LHCN-M2 (cell line): ENCODE results near the gene L3MBTL4. TPM values are rescaled to one million over a fixed set of nuclear protein-coding genes. Genes with fewer than 3 reads are reported as not detected.

ENCODE experiments used
- DNase-seq: peaks from one replicate; pipeline ENCODE4 v3.0.0-alpha.2; 2012; ENCODE audit warnings: low read depth
- total RNA-seq: library from RNA; depleted of rRNA; stranded (reverse); fragments of >200 nt; gene quantifications from 2 replicates; pipeline ENCODE4 v1.2.3, GENCODE V29; 2014

The L3MBTL4 gene
- total RNA-seq, 1 experiment from 2014 or later = not detected

DNA sequence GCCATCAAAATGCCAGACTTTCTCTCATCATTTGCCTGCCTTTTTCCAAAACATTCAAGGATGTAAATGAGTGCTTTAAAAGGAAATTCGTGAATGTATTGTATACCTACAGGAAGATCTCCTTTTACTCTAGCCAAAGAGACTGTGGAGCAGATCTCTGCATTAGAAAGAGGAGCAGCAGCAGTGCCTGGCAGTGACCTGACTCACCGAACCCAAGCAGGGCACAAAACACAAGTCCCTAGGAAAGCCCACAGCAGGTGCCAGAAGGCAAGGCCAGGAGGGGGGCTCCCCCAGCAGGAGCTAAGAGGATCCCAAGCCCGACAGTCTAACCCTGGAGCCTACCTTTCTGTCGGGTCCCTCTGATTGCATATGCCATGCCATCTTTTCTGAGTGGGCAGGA, 47.9 kb downstream of the L3MBTL4 start:
- no peak for DNase-seq

DNA sequence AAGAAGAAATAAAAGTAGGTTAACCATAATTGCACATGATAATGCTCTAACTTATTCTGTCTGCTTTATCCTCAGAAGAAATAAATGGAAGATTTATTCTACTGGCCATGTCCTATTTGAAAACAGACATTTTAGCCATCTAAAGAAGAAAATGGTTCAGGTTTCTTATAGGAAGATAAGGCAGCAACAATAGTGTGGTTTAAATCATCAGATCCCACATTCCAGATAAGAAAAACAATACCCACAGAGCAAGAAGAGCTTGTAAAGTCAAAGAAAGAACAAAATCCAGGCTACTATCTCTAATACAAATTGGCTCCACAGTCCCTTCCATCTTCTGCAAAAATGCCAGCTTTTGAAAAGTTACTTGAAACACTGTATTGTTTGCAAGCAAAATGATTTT, 49.3 kb downstream of the L3MBTL4 start:
- DNase-seq = no peak

DNA sequence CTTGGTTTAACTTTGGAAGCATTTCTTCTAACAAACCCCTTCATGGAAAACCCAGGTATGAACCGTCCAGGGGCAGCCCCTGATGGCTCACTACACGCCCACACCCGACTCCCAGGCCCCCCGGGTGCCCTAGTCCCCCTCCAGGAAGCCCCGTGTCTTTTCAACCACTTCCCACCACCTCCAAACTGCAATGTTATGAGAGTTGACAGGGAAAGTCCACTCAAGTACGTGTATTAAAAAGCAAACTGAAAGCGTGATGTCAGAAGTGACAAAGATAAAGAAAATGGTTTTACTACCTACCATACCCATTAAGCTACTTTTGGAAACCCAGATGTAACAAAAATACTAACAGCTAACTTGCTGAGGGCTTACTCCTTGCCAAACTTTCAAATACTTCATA, 51.5 kb downstream of the L3MBTL4 start:
- DNase-seq = no peak

DNA sequence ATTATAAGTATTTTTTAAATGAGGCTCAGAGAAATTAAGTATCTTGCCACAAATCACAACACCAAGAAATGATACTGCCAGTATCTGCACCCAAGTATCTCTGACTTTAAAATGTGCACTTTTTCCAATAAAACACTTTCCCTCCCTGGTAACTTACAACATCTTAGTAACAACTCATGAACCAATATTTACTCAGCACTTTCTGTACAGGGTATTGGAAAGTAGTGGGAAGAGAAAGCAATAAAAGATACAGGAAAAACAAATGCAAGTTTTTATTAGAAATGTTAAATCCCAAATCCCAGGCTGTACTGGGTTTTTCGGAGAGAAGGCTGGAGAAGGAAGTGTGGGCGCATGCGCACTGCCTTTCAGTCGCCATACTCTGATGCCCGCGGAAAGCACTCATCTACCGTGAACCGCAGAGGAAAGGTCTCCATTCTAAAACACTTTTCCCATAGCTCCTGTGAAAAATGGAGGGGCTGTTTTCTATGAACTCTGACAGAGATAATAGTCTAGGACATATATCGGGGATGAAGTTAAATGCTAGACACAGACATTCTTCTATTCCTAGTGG, 52.1 kb downstream of the L3MBTL4 start:
- no peak for DNase-seq

DNA sequence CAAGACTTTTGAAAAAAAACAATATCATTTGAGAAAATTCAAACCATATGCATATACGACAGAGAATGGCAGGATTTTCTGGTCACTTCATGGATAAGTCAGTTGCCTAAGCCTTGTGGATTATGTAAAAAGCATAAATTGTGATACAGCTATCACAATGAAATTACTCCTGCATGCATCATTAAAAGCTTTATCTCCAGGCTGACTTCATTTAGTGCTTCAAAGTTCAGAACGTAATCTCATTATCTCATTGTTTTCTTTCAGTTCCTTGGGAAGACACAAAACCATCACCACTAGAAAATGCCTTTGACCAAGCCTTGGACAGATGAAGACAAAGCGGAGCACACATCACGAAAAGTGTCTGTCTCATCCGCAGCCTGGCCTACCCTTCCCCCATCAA, 57.0 kb downstream of the L3MBTL4 start:
- no peak for DNase-seq

DNA sequence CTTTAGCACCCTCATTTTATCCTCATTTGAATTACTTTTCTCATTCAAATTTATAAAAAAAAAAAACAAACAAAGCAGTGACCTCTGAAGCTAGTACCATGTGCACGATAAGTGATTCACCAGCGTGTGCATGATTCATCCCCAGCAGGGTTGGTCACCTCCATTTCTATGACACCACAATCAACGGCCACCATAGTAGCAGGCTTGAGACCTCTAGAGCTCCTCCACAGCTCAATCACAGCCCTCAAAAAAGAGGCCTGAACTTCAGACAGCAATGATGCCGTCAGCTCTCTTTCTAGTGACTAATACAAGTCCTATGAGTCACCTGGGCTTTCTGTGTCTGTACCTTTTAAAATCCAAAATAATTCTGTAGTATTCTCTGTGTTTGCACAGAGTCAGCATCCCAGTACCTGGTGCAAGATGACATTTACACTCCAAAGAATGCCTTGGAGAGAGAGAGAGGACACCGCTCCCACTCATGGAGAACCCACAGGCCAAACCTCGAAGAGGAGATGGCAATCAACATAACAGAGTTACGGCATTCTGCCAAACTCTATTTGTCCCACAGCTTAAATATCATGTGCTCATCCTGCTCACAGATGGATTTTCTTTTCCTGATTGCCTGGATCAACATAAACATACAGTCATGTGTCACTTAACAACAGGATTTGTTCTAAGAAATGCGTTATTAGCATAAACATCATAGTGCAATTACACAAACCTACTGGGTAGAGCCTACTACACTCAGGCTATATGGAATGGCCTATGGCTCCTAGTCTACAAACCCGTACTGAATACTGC, 58.7 kb downstream of the L3MBTL4 start:
- no peak for DNase-seq

DNA sequence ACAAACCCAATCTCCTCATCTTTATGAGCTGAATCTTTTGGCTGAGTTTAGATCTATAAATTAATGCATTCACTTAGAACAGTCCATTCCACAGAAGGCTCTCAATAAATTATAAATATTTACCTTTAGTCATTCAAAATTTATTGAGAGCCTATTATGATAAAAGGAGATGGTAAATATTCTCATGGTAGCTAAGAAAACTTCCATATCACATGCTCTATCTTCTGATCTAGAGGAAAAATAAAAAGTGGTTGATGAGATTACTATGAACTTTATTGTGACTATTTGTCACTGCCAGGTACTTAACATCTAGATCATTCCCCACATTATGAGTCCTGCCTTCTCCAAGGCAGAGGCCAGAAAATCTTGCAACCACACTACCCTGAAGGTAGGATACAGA, 62.4 kb downstream of the L3MBTL4 start:
- no peak for DNase-seq

DNA sequence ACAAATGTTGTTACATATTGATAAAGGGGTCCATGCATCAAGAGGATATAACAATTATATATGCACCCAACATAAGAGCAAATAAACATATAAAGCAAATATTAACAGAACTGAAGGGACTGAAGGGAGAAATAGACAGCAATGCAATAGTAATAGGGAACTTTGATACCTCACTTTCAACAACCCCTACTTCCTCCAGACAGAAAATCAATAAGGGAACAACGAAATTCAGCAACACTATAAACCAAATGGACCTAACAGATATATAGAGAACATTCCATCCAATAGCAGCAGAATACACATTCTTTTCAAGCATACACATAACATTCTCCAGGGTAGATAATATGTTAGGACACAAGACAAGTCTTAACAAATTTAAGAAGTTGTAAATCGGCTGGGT, 71.7 kb downstream of the L3MBTL4 start:
- no peak for DNase-seq

DNA sequence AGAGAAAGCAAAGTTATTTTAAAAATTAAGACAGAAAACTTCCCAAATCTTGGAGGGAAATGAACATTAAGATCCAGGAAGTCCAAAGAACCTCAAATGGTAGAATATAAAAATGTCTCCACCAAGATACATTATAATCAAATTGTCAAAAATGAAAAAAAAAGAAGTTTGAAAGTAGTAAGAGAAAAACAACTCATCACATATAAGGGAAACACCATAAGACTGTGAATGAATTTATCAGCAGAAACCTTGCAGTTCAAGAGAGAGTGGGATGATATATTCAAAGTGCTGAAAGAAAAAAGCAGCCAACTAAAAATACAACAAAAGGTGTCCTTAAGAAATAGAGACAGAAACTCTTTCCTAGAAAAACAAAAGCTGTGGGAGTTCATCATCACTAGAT, 73.0 kb downstream of the L3MBTL4 start:
- no peak for DNase-seq

DNA sequence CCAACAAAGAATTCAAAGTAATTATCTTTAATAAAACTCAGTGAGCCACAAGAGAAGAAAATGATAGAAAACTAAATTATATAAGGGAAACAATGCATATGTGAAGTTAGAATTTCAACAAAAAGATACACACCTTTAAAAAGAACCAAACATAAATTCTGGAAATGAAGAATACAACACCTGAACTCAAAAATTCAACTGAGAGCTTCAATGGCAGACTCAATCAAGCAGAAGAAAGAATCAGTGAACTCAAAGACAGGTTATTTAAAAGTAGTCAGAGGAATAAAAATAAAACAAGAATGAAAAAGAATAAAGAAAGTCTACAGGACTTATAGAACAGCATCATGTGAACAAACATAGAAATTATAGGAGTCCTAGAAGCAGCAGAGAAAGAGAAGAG, 73.4 kb downstream of the L3MBTL4 start:
- no peak for DNase-seq

DNA sequence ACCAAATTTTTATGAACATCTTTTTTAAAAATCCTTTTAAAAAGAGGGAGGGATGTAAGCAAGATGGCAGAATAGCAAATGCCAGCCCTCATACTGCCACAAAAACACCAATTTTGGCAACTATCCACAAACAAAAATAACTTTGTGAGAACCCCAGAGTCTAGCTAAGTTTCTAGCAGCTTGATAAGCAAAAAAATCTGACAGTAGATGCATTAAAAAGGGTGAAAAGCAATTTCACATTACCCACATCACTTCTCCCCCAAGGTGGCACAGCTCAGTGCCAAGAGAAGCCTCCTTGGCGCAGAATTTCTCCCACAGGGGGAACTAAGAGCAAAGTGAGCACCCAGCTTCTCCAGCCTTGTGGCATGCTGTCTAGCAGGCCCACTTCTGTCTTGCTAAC, 74.6 kb downstream of the L3MBTL4 start:
- no peak for DNase-seq

DNA sequence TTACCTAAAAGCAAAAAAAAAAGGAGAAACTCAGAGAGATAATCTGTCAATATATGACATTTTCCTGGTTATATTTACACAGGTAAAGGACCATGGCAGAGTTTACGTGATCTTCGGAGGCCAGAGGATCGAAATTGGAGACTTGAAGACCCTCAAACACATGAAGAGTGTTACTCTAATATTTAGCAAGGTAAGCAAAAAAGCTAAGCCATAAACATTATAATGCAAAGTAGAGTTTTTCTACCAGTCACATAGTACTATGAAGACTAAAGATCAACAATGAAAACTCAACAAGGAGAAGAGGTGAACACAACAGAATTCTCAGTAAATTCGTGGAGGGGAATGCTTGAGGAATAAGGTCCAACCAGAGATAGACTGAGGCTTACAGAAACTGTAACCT, 78.5 kb downstream of the L3MBTL4 start:
- no peak for DNase-seq

DNA sequence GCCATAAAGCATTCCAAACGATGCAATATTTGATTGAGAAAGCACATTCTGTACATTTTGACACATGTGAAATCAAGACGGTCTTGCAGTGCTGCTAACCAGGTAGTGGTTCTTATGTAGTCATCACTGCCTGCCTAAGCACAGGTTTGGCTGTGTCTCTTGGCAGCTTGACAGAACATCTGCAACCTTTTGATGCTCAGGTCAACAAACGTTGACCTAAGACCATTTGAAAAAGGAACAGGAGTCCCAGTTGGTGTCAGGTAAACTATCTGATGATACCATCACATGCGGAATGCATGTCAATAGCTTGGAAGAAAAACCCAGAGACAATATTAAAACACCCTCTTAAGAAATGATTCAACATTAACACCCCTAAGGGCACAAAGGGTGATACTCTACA, 80.7 kb downstream of the L3MBTL4 start:
- DNase-seq = no peak

DNA sequence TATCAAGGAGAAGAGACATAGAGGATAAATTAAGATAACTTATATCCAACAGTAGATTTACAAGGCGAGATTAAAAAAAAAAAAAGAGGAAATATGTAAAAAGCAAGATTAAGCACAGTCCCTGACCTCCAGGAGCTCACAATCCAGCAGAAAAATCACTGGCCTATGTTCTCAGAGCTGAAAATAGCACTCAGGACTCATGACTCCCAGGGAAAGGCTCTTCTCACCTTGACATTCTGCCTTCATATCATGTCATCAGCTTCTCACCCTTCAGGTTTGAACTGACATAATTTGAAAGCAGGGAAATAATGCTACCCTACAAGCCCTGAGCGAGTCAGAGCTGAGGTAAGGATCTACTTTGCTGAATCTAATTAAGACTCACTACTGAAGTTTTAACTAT, 82.8 kb downstream of the L3MBTL4 start:
- no peak for DNase-seq

DNA sequence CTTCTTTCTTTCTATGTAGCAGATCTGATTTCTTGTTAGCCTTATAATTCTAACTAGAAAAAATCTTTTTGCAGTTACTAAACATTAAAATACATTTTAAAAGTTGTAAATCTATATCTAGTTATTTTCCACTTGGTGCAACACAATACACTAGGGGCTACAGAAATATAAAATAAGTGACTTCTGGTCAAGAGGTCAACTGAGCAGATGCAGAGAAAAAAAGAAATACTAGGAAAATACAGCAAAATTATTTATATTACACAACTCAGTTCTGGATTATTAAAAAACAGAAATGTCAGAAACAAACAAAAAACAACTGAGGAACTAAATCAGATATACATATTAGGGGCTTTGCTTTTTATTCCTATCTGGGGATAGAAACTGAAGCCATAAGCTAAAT, 83.9 kb downstream of the L3MBTL4 start:
- DNase-seq = no peak

DNA sequence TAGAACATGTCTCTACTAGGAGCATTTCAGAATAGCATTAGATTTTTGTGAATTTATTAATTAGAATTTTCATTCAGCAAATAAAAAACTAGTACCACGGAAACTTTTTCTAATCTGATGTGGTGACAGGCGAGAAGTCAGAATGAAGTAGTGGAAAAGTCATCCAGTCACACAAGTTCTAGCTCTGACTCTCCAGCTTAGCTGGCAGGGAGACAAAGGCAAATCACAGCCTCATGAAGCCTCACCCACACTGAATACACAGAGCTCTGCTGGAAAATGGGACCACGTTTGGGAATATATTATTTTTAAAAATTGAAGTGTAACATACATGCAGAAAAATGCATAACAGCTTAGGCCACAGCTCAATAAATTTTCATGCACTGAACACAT, 86.1 kb downstream of the L3MBTL4 start:
- DNase-seq = no peak

DNA sequence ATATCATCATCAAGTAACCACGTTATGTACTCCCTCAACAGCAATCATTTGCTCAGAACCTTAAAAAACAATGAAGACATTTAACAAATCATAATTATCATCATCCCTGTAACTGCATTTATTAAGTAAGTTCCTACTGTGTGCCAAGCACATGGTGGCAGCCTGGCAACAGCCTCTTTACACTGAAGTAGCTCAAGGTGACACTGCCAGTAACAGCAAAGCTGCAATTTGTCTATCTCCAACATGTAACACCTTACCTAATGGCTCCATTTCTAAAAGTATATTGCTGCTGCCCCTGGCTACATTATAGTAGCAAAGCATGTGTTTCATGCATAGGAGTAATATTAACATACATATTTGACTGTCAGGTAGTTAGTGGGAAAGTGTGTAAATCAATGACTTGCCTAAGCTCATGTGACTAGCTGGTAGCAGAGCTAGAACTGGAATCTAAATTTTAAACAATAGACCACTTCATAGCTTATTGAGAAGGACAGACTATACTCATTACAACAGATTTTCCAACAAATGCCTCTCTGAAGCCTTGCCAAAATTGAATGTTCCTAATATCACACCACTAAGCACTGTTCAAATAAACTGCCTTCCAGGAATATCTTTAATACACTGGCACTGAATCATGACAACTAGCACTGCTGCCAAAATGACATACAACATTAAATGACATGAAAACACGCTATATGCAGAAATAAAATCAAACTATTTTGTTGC, 86.7 kb downstream of the L3MBTL4 start:
- no peak for DNase-seq

DNA sequence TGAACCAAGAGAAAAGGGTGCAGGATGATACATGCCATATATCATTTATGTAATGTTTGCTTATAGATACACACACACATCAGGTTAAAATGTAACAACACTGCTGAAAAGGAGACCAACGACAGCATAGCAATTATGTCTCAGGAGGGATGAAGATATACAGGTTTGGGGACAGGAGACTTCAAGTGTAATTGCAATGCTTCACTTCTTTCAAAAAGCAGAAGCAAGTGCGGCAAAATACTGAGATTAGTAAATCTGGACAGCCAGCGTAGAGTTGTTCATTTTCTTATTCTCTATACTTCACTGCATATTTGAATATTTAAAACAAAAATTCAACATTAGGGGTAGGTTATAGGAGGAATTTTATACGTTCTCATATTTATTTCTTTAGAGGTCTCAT, 87.2 kb downstream of the L3MBTL4 start:
- no peak for DNase-seq

DNA sequence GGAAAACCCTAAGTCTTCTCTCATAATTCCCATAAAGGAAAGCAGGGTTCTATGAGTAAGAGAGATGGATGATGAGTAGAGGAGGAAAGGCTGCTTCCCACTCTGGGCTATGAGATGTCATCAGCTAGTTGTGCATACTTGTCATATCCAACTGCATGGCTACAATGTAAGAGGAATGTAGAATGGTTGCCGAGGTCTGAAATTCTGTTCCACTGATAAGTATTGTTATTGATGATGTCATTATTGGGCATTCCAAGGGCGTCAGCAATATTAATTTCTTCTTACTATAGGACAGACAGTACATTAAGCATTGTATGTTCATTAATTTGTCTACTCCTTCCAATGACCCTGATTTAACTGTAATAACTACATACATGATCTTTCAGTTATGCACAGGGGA, 88.1 kb downstream of the L3MBTL4 start:
- DNase-seq = no peak

DNA sequence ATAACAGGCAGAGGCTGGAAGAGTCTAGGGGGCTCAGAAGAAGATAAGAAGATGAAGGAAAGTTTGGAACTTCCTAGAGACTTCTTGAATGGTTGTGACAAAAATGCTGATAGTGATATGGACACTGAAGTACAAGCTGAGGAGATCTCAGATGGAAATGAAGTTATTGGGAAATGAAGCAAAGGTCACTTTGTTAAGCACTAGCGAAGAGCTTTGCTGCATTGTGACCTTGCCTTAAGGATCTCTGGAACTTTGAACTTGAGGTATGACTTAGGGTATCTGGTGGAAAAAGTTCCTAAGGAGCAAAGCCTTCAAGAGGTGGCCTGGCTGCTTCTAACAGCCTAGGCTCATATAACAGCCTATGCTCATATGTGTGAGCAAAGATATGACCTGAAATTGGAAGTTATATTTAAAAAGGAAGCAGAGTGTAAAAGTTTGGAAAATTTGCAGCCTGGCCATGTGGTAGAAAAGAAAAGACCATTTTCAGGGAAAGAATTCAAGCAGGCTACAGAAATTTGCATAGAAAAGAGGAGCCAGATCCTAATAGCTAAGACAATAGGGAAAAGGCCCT, 91.3 kb downstream of the L3MBTL4 start:
- no peak for DNase-seq

DNA sequence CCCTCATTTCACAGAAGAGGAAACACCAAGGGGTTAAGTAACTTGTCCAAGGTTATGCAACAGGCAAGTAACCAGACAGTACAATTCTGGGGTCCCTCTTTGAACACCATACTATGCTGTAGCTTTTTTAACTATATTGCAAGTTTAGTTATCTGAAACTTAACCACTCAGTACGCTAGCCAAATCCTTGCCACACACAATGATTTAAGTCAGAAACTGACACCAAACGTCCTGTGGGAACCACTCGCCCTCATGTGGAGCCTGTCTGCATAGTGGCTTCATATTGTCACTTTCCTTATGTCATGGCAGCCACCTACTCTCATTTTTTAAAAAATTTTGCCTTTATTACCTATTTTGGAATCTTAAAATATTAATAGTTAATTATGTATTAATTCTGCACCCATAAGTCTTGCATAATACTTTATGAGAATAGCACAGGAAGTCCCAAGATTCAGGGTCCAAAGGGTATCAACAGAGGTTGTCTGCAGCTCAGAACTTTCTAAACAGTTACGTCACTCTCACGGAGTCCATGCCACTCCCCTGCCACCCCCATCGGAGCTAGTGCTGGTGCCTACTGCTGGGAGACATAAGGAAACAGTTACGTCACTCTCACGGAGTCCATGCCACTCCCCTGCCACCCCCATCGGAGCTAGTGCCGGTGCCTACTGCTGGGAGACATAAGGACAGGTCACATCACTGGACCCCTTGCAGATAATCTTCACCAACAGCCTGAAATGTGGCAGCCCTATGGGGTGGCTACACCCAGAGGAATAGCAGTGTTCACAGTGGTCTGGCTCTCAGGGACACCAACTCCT, 99.0 kb downstream of the L3MBTL4 start:
- DNase-seq = no peak

DNA sequence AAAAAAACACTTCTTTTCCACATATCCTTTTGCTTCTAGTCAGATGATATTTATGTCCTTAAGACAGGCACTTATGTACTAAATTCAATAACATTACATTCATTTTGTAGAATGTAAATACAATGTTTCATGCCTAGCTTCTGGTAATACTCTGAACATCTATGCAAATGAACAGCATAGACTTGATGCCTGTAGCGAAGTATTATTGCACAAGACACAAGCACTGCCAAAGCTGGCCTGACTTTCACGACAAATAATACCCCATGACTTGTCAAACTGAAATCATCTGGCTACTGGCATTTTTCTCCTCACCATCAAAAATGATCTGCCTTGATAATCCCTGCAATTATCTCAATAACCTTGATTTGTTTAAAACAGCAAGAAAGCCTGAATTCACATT, 101.3 kb downstream of the L3MBTL4 start:
- DNase-seq = no peak
